ENCODE results near the gene IKBKE.

DNA sequence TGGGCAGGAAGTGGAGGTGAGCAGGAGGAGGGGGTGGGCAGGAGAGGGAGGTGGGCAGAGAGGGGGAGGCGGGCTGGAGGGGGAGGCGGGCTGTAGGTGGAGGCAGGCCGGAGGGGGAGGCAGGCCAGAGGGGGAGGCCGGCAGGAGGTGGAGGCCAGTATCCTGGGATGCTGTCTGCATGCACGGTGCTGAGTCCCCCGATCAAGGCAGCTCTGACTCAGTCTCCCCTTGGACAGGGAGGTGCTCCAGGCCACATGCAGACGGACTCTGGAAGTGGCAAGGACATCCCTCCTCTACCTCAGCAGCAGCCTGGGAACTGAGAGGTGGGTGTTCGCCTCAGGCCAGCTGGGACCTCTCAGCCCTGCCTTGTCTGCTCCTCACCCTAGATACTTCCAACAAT, 9.9 kb downstream of the IKBKE start:
- TF ChIP-seq CTCF (IDR thresholded peaks at IDR 0.05; ENCODE audit: extremely low read depth in 1 of 2, insufficient read depth in 1 of 2, low read depth in 1 of 2, low read length in 2 of 2) (no peak), EZH2 (IDR thresholded peaks at IDR 0.05; ENCODE audit: borderline replicate concordance, low read depth, low read length, severe bottlenecking) (no peak), JUN (IDR thresholded peaks at IDR 0.05; ENCODE audit: borderline replicate concordance, insufficient read depth, insufficient read length, low read depth) (no peak), MAX (IDR thresholded peaks at IDR 0.05; ENCODE audit: insufficient read depth, insufficient read length) (no peak)

Measured in endothelial cell of umbilical vein (primary cell).